Activated T-cell treated with anti-CD3 and anti-CD28 coated beads for 1 hour (primary cell): ENCODE data around the gene SH3TC1.

ENCODE experiments used
- DNase-seq: peaks from one replicate; pipeline ENCODE4 v3.0.0-alpha.2; 2020; ENCODE audit warnings: low read depth

SH3TC1 gene

DNA sequence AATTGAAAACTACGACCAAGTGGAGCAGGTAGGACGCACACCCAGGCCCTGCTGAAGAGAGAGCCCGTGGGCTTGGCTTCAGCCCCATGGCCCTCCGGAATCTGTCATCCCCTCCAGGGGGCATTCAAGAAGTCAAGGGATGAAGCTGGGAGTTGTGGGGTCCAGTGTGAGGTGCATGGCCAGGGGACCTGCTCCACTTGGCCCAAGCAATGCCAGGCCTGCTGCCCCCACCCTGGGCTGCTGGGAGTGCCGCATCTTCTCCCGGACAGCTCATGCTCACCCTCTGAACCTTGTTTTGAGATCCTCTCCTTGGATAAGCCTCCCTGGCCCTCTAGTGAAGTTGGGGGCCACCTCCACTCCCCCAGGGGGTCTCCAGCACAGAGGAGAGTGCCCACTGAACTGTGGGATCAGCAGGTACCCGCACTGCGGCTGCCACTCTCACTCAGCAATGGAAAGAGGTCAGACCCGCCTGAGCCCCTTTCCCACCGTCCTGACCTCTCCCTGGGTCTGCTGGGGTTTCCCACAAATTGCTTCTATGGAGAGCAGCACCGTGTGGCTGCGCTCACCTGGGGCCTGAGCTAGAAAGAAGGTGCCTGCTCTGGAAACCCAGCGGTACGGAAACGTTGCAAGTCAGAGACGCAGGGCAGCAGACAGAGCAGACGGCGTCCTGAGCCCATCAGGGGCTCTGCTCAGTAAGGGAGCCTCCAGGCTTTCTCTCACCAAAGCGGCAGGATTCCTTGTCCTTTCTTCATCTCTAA, 35.5 kb upstream of the SH3TC1 start:
- DNase-seq = no peak

DNA sequence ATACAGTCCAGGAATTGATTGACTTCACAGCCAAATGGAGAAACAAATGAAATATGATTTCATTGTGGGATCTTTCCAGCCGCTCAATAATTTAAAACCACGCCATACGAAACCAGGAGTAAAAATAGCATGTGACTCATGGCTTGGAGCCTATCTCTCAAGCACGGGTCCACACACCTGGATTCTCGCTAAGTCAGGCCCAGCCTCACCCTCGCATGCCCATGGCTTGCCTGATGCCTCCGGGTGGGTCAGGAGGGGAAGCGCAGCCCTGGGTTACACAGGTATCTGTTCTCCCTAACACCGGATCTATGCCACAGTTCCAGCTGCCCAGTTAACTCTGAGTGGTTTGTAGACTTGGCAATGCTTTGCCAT, 34.9 kb upstream of the SH3TC1 start:
- DNase-seq = no peak

DNA sequence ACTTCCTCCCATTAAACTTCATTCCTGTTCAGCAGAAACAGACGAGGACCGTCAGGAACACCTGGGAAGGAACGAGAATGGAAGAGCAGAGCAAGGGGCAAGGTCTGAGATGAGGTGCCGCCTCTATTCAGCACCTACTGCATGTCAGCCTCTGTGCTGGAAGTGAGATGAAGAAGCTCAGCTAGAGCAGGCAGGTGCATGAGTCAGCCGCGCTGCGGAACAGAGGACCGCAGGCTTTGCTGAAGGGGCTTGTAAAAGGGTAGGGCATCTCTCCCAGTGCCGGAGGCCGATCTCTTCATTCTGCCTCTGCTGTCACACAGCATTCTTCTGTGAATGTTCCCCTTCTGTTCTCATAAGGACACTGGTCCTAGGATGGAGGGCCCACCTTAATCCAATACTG, 34.4 kb upstream of the SH3TC1 start:
- no peak for DNase-seq

DNA sequence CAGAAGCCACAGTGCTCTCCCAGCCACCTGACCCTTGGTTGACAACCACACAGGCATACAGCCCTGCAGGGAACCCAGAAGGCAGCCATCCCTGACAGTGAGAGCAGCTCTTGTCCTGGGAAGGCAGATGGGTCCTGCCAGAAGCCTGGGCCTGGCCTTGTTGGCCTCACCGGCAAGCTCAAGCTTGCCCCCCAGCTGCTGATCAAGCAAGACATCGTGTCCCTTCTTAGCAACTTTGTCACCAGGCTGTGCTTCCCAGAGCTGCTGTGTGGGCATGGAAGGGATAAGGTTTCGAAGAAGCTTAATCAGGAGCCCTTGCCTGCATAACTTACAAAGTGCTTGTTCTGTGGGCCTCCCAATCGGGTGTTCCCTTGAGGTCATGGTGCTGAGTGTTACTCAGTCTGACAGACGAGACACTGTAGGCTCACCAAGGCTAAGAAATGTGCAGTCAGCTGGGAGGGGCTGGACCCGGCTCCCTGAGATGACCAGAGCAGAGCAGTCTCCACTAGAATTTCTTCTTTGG, 33.7 kb upstream of the SH3TC1 start:
- no peak for DNase-seq

DNA sequence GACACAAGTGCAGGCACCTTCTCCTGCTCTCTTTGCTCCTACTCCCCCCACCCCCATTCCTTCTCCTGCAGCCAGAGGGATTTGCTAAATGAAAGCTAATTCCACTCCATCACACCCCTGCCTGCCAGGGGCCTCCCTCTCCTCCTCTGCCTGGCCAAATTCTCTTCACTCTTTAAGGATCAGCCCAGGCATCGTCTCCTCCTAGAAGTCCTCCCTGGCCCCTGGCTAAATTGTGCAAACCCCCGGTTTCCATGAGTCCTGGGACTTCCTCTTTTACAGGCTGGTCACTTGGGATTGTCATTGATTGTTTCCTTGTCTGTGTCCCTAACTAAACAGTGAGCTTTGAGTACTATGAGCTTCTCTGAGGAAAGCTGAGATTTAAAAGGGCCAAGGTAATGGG, 31.8 kb upstream of the SH3TC1 start:
- DNase-seq = no peak

DNA sequence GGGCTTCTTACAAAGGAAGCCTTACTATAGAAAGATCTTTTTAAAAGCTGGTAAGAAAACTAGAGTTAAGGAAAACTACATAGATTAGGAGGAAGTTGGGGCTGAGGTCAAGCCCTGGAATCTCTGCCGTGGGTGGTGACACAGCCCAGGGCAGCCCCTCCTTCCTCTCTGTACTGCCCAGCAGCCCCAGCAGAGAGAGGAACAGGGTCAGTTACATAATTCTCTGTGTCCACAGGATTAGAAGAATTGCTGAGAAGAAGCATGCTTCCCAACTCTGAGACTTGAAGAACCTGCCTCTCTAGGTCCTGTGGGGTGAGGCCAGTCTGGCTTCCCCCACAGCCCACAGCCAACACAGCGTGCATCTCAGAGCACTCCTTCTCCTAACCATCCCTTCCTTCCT, 31.3 kb upstream of the SH3TC1 start:
- DNase-seq = no peak

DNA sequence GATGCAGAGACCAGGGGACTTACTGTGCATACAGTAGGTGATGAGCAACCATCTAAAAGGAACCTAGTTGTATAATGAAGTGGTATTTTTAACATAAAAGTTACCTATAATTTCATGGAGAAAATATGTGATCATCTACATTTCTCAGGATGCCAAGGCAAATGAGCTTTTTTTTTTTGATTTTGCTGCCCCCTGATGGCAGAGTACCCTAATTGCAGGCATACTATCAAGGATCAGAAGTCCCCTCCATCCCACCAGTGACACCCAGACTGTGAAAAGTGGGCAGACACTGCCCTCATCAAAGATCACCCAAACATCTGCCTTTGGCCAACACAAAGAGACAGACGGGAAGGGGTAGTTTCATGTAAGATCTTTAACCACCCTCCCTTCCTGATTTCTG, 30.9 kb upstream of the SH3TC1 start:
- DNase-seq = no peak

DNA sequence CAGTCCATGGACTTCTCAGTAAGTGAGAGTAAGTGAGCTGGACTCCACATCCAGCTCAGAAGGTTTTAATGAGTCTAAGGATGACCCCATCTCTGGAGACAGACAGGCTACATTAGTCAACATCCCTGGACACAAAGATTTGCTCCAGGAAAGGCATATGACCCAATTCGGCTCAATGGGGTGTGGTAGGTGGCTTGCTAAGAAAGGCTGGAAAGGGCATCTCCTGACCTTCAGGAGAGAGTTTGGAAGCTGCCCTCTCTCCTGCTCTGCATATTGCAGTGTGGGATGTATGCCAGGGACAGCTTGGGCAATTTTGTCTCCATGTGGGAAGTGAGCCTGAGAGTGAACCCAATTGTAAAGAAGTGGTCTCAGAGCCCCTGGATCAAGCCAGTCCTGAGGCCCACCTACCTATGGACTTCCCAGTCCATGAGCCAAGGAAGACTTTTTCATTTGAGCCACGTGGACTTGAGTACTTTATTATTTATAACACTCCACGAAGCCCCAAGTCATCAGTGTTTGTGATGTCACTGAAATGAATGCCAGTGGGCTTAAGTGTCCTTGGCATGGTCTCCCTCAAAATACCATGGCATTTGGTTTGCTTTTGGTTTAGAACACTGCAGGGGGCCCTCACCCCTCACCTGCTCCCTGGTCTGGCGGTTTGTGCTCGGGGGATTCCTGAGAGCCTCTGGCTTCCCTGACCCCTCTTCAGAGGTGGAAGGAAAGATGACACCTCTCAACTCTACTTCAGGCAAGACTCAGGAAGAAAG, 30.1 kb upstream of the SH3TC1 start:
- DNase-seq = no peak

DNA sequence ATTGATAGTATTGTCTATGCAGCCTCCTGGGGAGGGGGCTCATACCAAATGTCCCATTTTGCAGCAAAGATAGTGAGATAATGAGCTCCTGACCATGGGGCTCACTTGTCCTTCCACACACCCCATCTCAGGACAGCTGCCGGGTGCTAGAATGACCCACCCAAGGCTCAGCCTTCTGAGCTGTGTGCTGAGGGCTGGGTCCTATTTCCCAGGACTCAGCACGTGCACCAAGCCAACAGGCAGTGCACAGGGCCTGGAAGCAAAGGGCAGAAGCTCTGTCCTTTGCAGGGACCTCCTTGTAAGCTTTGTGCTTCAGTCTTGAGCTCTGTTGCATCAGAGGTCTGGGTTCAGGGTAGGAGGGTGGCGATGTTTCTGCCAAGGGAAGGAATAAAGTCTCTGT, 29.3 kb upstream of the SH3TC1 start:
- no peak for DNase-seq

DNA sequence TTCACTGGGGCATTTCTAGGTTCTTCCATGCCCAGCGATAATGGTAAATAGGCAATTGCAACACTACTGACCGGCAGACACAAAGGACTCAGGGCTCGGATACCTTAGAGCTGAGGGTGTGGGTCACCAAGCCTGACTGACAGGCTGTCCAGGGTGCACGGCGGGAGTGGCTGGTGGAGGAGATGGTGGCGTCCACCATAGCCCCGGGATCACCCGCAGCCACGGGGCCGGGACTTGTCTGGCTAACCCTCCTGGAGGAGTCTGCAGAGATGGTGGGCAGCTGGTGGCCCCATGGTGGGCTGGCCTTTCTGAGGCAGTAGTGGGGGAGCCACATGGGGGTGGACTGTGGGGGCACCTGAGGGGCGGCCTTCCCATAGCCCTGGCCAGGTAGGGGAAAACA, 28.7 kb upstream of the SH3TC1 start:
- DNase-seq = no peak

DNA sequence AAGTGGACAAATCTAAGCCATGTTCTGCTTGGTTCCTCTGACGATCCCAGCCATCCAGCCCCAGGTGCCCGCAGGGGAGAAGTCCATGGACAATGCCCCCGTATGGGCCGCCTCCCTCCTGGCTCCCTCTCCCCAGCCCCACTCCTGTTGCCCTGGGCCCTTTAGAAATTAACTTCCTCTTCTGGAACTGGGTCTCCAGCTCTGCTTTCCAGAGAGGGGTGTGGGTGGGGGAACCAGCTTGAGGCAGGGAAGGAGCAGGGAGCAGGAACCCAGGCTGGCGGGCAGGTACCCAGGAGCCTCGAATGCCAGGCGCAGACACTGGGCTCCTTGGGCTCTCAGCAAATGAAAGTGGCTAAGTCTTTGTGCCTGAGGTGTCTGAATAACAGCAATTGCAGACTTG, 27.8 kb upstream of the SH3TC1 start:
- DNase-seq = no peak

DNA sequence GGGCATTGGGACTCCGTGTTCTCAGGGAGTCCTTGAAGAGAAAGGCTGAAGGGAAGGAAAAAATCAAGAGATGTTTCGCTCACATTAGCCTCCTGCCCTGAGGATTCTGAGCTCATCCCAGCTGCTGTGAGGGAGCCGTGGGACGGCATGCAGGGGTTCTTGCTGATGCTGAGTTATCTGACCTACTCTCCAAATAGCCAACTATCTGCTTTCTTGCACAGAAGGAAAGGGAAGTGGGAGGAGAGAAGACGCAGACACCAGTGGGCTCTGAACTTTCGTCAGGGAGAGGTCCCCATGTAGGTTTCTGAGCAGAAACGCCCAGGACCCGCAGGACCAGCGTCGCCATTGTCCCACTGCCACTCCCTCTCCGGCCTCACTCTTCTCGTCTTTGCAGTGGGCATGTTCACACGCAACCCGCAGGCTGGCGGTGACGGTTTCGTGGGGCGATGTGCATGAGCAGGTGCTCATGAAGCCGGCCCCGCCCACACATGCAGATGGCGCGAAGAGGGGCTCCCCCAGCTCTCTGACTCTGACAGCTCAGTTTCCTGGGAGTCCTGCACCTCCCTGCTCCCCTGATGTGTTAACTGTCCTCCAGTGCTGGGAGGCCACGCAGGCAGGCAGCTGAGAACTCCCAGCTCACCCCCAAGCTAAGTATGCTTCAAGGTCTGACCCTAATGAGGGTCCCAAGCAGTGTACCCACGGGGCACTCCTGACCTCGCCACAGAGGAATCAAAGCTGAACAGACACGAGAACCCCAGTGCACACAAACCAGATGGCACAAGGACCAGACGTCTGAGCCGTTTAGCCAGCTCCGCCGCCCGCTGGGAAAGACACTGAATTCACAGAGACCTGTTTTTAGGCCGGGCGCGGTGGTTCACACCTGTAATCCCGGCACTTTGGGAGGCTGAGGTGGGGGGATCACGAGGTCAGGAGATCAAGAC, 26.8 kb upstream of the SH3TC1 start:
- DNase-seq = no peak

DNA sequence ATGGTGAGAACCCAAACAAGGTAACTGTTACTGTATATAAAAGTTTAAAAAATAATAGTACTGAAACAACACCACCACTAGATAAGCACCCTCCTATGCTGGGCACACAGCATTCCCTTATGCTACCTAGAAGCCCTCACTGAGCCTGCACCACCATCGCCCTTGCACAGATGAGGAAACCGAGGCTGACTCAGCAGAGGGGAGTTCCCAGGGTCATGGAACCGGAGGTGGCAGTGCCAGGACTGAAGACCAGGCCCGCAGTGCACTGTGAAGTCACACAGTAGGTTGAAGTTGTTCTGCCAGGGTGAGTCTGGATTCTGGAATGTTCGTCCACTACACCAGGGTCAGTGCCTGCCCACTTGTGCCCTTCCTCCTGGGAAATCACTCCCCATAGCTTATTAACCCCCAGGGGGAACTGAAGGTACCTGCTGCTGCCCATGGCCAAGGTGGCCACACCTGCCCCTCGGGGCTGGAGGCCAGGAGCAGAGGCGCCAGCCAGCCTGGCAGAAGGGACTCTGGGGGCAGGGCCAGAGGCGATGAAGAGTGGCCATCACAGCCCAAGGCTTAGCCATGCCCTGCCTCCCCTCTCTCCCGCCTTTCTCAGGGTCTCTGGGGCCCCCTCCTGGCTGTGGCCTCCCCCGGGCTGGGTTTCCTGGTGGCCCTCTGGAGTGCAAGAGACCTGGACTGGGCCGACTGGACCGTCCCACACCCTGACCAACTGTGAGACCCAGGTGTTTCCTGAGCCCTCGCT, 25.4 kb upstream of the SH3TC1 start:
- DNase-seq = no peak

DNA sequence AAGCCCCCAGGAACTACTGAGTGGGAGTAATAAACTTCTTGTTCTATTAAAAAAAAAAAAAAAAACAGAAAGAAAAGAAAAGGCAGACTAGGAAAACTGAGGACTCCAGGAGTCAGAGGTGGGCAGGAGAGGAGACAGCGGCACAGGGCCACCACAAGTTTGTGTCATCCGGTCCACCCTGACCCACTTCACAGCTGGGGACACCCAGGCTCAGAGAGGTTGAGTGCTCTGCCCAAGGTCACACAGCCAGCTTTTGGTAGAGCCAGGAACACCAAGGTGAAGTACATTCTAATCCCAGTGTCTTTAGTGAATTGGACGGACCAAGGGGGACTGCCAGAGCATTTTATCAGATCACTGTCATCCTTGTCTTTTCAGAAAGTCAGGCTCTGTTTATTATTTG, 24.1 kb upstream of the SH3TC1 start:
- DNase-seq = no peak

DNA sequence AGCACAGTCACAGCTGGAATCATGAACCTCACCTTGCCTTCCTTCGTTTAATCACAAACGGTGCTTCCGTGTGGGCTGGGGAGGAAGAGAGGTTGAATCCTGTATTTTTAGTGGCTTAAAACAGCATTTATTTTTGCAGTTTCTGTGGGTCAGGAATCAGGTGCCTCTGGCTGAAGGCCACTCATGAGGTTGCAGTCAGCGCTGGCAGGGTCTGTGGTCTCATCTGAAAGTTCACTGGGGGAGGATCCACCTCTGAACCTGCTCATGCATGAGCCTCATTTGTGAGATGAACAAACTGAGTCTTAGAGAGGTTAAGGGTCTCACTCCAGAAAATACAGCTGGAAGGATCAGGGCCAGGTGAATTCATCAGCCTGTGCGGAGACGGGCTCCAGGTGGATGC, 23.4 kb upstream of the SH3TC1 start:
- DNase-seq = no peak

DNA sequence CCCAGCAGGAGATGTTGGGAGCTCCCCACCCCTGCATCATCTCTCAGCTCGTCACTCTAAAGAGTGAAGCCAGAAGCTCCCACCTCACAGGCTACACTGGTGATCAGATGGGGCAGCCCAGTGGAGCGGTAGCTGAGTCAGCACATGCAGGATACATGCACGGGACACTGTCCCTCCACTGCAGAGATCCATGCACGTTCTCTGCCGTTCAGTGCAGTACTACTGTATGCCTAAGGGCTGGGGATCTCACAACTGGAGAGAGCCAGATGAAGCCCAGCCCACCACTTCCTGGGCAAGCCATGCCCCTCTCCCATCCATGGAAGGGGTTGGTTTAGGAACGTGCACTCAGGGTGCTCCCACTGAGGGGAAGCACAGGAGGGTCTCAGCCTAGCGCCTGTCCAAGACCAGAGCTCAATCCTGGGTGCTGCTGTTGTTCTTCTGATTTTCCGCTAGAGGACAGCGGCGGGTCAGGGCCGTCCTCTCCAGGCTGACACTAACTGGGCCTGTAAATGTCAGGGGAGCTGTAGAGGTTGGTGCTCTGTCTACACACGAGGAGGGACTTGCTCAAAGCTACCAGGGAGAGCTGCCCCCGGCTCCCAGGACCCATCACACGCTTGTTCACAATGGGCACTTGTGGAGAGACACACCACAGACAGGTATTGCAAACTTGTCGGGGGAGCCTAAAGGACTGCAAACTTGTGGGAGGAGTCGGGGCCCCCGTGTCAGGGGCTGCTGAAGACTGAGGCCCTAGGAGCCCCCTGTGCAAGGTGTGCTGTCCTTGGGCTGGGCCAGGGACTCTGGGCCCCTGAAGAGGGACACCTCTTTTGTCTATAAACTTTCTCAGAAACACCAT, 22.3 kb upstream of the SH3TC1 start:
- no peak for DNase-seq

DNA sequence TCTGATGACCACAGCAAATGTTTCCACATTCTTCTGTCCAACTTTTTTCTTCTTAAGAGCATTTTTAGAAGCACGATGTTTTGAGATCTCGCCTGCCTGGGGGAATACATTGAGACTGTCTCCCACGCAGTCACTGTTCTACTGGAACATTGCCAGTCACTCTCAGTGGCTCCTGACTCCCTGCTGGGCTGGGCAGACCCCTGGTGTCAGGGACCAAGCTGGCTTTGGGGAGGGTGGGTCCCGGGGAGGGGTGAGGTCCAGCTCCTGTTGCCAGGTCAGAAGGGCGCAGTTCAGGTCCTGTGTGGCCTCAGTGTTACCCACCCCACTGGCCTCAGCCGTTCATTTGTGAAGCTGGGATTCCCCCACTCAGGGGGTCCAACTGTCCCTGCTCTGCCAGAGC, 21.5 kb upstream of the SH3TC1 start:
- DNase-seq = no peak

DNA sequence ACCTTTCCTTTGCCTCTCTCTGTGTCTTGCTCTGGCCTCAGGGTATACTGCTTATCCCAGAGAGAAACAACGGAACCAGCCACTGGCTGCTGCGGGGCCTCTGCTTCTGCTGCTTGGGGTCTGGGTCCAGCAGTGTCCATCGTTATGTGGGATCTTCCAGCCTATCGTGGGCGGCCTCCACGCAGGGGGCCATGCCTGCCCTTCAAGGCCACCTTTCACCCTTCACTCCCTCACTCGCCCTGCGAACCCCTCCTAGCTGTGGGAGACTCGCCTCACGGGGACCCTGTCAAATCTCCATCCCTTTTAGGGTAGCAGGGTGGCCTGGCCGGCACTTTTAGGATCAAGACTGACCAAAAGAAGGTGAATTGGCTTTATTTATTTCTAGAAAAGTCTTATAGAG, 21.1 kb upstream of the SH3TC1 start:
- no peak for DNase-seq

DNA sequence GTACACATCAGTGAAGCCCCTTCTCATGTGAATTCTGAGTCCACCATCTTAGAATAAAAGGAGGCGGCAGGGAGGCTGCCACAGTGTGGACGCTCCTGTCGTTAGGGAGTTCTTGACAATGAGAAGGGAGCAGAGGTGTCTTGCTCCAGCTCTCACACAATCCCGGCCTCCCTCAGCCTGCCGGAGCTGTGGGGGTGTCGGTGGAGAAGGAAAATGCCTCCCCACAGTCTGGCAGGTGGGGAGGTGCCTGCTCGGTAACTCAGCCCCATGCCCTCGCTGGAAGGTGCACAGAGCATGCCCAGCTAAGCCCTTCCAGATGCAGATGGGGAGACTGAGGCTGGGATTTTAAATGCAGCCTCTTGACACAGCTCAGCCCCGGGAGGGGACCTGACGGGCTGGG, 20.0 kb upstream of the SH3TC1 start:
- no peak for DNase-seq

DNA sequence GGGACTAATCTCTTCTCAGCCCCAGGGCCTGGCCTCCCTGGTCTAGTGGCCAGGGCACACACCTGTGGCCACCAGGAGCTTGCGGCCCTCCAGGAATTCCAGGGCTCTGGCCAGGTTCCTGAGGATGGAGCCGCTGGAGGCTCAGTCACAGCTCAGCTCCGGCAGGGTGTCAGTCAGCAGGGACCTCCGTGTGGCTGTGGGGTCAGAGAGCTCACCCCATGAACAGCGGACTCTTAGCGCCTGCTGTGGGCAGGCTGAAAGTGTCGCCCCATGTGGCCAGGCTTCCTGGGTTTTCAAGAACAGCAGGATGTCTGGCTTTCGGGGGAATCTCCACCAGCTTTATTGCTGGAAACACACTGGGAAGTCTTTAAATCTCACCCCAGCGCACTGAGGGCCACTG, 19.3 kb upstream of the SH3TC1 start:
- no peak for DNase-seq
